ENCODE data around the gene DOCK11.

- TF ChIP-seq CTCF (IDR thresholded peaks at IDR 0.05) (no peak), EZH2 (IDR thresholded peaks at IDR 0.05; ENCODE audit: borderline replicate concordance, insufficient read depth, low read depth, low read length, poor library complexity, severe bottlenecking) (no peak)
These were observed 70.7 kb downstream of the DOCK11 start for GRCh38 chrX:118566359-118566758.
